LNCAP (cell line): ENCODE measurements around the gene GLB1L.

Experiments
- TF ChIP-seq, protein P1 (sequence below): fragments of 450-650 bp; IDR thresholded peaks from 2 replicates; pipeline ENCODE4 v1.5.1; 2017; ENCODE audit warnings: mild to moderate bottlenecking

GLB1L gene

GRCh38 chr2:219253753-219254589 is 8.7 kb upstream of the GLB1L start, which contains the start of gene TUBA4A:
TUBA4A (minus strand) TSS chr2:219253918; CDS start chr2:219253858, 60 bp downstream.
- TF ChIP-seq, protein P1, sequence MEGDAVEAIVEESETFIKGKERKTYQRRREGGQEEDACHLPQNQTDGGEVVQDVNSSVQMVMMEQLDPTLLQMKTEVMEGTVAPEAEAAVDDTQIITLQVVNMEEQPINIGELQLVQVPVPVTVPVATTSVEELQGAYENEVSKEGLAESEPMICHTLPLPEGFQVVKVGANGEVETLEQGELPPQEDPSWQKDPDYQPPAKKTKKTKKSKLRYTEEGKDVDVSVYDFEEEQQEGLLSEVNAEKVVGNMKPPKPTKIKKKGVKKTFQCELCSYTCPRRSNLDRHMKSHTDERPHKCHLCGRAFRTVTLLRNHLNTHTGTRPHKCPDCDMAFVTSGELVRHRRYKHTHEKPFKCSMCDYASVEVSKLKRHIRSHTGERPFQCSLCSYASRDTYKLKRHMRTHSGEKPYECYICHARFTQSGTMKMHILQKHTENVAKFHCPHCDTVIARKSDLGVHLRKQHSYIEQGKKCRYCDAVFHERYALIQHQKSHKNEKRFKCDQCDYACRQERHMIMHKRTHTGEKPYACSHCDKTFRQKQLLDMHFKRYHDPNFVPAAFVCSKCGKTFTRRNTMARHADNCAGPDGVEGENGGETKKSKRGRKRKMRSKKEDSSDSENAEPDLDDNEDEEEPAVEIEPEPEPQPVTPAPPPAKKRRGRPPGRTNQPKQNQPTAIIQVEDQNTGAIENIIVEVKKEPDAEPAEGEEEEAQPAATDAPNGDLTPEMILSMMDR, result no peak

DNA sequence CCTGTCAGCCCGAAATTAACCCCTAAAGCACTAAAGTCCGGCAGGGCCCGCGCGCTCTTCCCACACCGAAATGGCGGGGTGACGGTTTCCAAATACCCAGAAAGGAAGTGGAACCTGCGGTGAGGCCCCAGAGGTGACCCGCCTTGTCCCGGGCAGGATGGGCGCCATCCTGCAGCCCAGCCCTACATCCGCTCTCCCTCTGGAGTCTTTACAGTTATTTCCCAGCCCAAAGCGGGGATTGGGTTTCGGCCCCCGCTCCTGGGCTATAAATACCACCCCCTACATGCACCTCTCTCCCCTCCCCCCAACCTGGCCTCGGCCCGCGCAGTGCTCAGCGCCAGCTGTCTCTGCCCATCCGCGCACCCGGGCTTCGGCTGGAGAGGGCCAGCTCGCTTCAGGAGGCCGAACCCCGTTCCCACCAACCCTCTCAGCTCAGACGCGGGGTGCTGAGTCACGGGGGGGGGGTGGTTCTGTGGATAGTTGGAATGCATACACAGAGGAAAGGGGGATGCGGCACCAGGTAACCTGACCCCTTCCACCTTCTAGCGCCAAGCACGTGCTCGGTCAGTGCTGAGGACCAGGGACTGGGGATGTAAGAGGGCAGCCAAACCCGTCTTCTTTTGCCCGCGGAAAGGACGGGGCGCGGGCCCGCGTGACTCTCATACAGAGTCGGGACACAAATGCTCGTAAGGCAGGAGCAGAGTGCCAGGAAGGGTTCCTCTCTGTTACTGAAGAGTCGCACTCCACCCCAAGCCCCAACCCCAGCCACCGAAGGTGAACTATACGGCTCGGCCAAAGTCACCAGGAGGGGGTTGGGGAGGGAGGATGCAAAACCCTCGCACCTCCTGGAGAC is 7.9 kb upstream of the GLB1L start, which contains the start of gene TUBA4B:
TUBA4B (plus strand) TSS at position 344 of the 853 bp plus-strand sequence; CDS start at position 509, 165 bp downstream.
- TF ChIP-seq, protein P1, result no peak

DNA sequence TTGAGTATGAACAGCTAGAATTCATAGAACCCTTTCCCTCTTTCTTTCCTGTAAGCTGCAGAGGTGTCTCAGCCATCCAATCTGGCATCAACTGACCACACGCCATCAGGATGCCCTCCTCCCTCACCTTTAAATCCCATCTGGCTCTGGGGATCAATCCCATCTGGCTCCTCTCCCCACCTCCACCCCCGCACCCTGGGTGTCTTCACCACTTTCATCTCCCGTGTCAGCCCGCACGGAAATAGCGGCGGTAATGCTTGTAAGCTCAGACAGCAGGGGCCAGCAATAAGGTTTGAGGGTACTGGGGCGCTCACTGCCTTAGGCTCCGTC is 7.3 kb upstream of the GLB1L start:
- TF ChIP-seq, protein P1, result no peak

GRCh38 chr2:219252084-219252483 is 6.8 kb upstream of the GLB1L start:
- TF ChIP-seq, protein P1, result no peak

- TF ChIP-seq, protein P1, result no peak
These were observed 6.4 kb upstream of the GLB1L start for GRCh38 chr2:219251656-219252055.

- TF ChIP-seq, protein P1, result no peak
These were observed 5.0 kb upstream of the GLB1L start for GRCh38 chr2:219250049-219250781.
